Measurements from ENCODE around the gene AIMP1. TPM values are rescaled to one million over a fixed set of nuclear protein-coding genes. Genes with fewer than 3 reads are reported as not detected.
"Not testable (repeated sequence)": the region's sequence is repeated elsewhere in the genome, so short reads cannot be mapped to it uniquely, and the experiment has no call there.

The AIMP1 gene
- total RNA-seq, 1 experiment from 2014 or later = 143 TPM

DNA sequence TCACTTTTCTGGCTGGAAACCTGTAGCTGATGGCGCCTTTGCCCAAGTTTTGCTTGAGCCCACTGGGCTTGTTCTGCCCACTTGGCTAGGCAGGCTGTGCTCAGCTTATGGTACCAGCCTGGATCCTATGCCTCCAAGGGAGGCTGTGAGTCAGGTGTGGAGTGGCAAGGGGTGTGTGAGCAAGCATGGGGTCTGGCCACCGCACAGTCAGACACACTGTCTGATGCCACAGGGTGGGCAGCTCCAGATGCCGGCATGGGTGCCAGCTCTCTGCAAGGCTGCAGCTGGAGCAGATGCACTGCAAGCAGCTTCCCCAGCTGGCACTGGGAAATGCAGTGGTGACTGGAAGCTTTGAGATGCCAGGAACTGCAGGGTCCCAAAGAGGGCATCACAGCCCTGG is 68.5 kb downstream of the AIMP1 start:
- no TSS peak for BruUV-seq (replicated peaks)
- no peak for TF ChIP-seq CTCF (IDR thresholded peaks at IDR 0.05; ENCODE audit: insufficient read depth in 1 of 2, low read depth in 1 of 2, low read length in 1 of 2, severe bottlenecking in 1 of 2, unreplicated experiment in 1 of 2)
- intact Hi-C loops (cut with micrococcal nuclease; ENCODE audit: unreplicated experiment) = no loop called here
- no peaks in the 10 kb centered on the region for H3K36me3 Mint-ChIP-seq (ENCODE audit: insufficient read depth, unreplicated experiment)
- no peak overlapping the region for H3K27ac Mint-ChIP-seq (ENCODE audit: unreplicated experiment)
- H3K27me3 Mint-ChIP-seq (ENCODE audit: insufficient read depth, unreplicated experiment) = no peaks in the 10 kb centered on the region
- no peak overlapping the region for H3K4me3 ChIP-seq (ENCODE audit: low read depth, low read length)
- no peak overlapping the region for H3K4me3 Mint-ChIP-seq (ENCODE audit: unreplicated experiment)
- H3K4me1 Mint-ChIP-seq (ENCODE audit: low read depth, unreplicated experiment) = no peaks in the 10 kb centered on the region
- 0 out of 2 replicates have a peak, but pooled peaks cover 2% of the 10 kb centered on the region for H3K9me3 ChIP-seq
- CTCF ChIA-PET = no interaction called here
- no peak for DNase-seq
- H3K4me1 ChIP-seq = no peaks in the 10 kb centered on the region
- POLR2A ChIA-PET = no interaction called here
- peaks cover 25% of the 10 kb centered on the region for H3K9me3 Mint-ChIP-seq (ENCODE audit: unreplicated experiment)
- no peaks in the 10 kb centered on the region for H3K27me3 ChIP-seq (replicated peaks; ENCODE audit: control insufficient read depth, insufficient read depth, low read length)
- no peaks in the 10 kb centered on the region for H3K36me3 ChIP-seq (ENCODE audit: control insufficient read depth, insufficient read depth, low read length)

- Mint-ChIP-seq H3K36me3 (ENCODE audit: insufficient read depth, unreplicated experiment) (no peaks in the 10 kb centered on the region), H3K27ac (ENCODE audit: unreplicated experiment) (no peak overlapping the region), H3K4me1 (ENCODE audit: low read depth, unreplicated experiment) (no peaks in the 10 kb centered on the region), H3K9me3 (ENCODE audit: unreplicated experiment) (peaks cover 25% of the 10 kb centered on the region), H3K27me3 (ENCODE audit: insufficient read depth, unreplicated experiment) (no peaks in the 10 kb centered on the region), H3K4me3 (ENCODE audit: unreplicated experiment) (no peak overlapping the region)
- DNase-seq = no peak
- no peaks in the 10 kb centered on the region for H3K36me3 ChIP-seq (ENCODE audit: control insufficient read depth, insufficient read depth, low read length)
- no peak for TF ChIP-seq CTCF (IDR thresholded peaks at IDR 0.05; ENCODE audit: insufficient read depth in 1 of 2, low read depth in 1 of 2, low read length in 1 of 2, severe bottlenecking in 1 of 2, unreplicated experiment in 1 of 2)
- no peaks in the 10 kb centered on the region for H3K27me3 ChIP-seq (replicated peaks; ENCODE audit: control insufficient read depth, insufficient read depth, low read length)
- intact Hi-C loops (cut with micrococcal nuclease; ENCODE audit: unreplicated experiment) = no loop called here
- no peak overlapping the region for H3K4me3 ChIP-seq (ENCODE audit: low read depth, low read length)
- no TSS peak for BruUV-seq (replicated peaks)
- POLR2A ChIA-PET = no interaction called here
- H3K4me1 ChIP-seq = no peaks in the 10 kb centered on the region
- 0 out of 2 replicates have a peak, but pooled peaks cover 3% of the 10 kb centered on the region for H3K9me3 ChIP-seq
- CTCF ChIA-PET = no interaction called here
Observed at GRCh38 chr4:106385853-106386393, 69.6 kb downstream of the AIMP1 start.

- Mint-ChIP-seq H3K4me1 (ENCODE audit: low read depth, unreplicated experiment) (no peaks in the 10 kb centered on the region), H3K27ac (ENCODE audit: unreplicated experiment) (no peak overlapping the region), H3K27me3 (ENCODE audit: insufficient read depth, unreplicated experiment) (no peaks in the 10 kb centered on the region), H3K9me3 (ENCODE audit: unreplicated experiment) (peaks cover 65% of the 10 kb centered on the region), H3K4me3 (ENCODE audit: unreplicated experiment) (no peak overlapping the region), H3K36me3 (ENCODE audit: insufficient read depth, unreplicated experiment) (no peaks in the 10 kb centered on the region)
- no peak for TF ChIP-seq CTCF (IDR thresholded peaks at IDR 0.05; ENCODE audit: insufficient read depth in 1 of 2, low read depth in 1 of 2, low read length in 1 of 2, severe bottlenecking in 1 of 2, unreplicated experiment in 1 of 2)
- no peaks in the 10 kb centered on the region for H3K4me1 ChIP-seq
- intact Hi-C loops (cut with micrococcal nuclease; ENCODE audit: unreplicated experiment) = no loop called here
- POLR2A ChIA-PET = no interaction called here
- H3K27me3 ChIP-seq (replicated peaks; ENCODE audit: control insufficient read depth, insufficient read depth, low read length) = no peaks in the 10 kb centered on the region
- BruUV-seq (replicated peaks) = no TSS peak
- peaks cover 31% of the 10 kb centered on the region for H3K9me3 ChIP-seq
- DNase-seq = no peak
- H3K4me3 ChIP-seq (ENCODE audit: low read depth, low read length) = no peak overlapping the region
- no peaks in the 10 kb centered on the region for H3K36me3 ChIP-seq (ENCODE audit: control insufficient read depth, insufficient read depth, low read length)
- CTCF ChIA-PET = no interaction called here
Observed at GRCh38 chr4:106395582-106395981, 79.2 kb downstream of the AIMP1 start.

DNA sequence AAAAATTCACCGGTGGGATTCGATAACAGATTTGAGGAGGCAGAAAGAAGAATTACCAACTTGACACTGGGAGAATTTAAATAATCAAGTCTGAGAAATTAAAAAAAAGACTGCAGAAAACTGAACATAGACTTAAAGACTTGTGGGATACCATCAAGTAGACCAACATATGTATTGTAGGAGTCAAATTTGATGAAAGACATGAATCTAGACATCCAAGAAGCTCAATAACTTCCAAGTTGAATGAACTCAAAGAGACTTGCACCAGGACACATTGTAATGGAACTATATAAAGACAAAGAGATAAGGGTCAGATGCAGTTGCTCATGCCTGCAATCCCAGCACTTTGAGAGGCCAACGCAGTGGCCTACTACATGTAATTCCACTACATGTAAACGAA is 82.5 kb downstream of the AIMP1 start:
- DNase-seq; POLR2A ChIA-PET; H3K27me3 ChIP-seq (replicated peaks; ENCODE audit: control insufficient read depth, insufficient read depth, low read length); H3K4me1 ChIP-seq; H3K27ac Mint-ChIP-seq (ENCODE audit: unreplicated experiment); H3K4me3 ChIP-seq (ENCODE audit: low read depth, low read length); H3K36me3 ChIP-seq (ENCODE audit: control insufficient read depth, insufficient read depth, low read length); H3K27me3 Mint-ChIP-seq (ENCODE audit: insufficient read depth, unreplicated experiment); intact Hi-C loops (cut with micrococcal nuclease; ENCODE audit: unreplicated experiment); H3K4me1 Mint-ChIP-seq (ENCODE audit: low read depth, unreplicated experiment); CTCF ChIA-PET; BruUV-seq (replicated peaks); H3K4me3 Mint-ChIP-seq (ENCODE audit: unreplicated experiment); H3K36me3 Mint-ChIP-seq (ENCODE audit: insufficient read depth, unreplicated experiment): not testable (repeated sequence)
- H3K9me3 Mint-ChIP-seq (ENCODE audit: unreplicated experiment) = peaks cover 55% of the 10 kb centered on the region
- peaks cover 34% of the 10 kb centered on the region for H3K9me3 ChIP-seq
